C1 segment of cervical spinal cord (tissue), 14 donors: ENCODE data around the gene KLHL29.

ENCODE experiments used
- DNase-seq, 14 donors: peaks; one replicate each; lab custom pipeline; 2025; lab: John Stamatoyannopoulos, UW

The KLHL29 gene

DNA sequence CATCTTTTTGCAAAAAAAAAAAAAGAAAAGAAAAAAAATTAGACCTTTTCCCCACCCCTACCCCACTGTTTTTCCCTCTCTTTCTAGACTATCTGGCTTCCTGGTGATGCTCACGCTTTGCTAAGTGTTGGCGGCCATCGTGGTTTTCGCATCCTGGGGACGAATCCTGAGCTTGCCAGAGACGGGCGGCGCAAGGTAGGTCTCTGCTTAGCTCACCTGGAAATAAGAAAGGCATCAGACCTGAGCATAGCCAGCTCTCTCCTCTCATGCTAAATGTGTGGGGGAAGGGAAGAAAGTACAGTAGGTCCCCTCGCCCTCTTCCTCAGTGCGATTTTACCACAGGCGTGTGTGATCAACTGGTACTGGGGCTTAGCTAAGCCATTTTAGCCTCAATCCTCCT, 90.5 kb downstream of the KLHL29 start:
- no peak for DNase-seq

DNA sequence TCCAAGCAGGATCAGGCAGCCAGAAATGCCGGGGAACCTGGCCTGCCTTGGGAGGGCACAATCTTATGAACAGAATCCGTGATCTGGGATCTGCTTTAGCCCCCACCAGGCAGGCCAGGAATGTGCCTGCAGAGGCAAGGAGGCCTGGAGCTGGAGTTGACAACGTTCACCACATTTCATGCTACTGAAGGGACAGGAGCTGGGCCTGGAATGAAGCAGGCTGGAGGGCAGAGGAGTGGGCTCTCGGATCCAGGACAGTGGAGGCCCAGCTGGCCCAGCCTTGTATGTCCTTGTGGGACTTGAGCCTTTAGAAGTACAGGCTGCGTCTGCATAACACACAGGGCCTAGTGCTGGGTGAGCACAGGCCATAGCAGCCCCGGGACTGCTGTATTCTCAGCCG, 91.8 kb downstream of the KLHL29 start:
- DNase-seq = no peak

DNA sequence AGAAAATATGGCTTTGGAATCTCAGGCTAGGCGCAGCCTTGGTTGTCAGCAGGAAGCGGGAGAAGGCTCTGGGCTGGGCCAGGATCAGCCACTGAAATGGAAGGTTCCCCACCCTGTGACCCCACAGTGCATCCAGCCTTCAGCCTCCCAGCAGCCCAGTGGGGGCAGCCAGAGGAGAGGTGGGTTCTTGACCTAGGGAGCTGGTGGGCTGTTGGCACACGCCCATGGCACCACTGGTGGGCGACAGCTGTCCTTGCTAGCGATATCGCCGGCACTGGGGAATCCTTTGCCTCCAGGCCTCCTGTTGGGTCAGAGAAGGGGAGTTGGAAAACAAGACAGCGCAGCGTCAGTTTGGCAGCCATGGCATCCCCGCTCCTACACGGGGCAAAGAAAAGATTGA, 92.4 kb downstream of the KLHL29 start:
- DNase-seq = no peak

DNA sequence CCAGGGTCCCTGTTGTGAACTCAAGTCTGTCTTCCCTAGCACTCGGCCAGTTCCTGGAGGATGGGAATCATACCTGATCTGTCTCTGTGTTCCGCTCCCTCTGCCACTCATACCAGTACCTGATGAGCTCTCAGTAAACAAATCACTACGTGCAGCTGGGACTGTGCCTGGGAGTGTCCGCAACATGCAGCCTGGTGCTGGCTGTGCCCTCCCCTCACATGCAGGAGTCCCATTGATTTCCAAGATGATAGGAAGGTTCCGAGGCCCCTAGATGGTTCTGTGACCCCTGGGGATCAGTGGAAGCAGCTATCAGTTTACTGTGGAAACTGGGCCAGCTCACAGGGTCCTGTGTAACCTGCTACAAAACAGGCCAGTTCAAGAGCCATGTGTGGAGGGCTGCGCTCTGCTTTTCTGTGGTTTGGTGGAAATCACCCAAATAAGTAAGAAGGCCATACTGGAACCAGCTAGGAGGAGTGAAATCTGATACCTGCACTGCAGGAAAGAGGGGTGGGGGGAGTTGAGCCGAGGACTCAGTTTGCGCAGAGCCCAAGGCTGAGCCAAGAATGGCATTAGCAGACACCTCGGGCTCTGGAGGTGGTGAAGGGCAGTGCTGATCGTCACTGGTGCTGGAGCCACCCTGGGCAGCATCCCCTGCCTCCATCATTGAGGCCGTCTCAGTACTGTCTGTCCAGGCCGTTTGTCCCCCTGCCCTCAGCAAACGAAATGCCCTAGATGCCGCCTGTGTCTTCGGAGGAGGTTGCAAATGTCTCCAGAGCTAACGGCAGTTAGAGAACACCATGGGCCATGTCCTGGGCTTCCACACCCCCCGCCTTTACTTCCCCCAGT, 93.3 kb downstream of the KLHL29 start:
- DNase-seq = no peak

DNA sequence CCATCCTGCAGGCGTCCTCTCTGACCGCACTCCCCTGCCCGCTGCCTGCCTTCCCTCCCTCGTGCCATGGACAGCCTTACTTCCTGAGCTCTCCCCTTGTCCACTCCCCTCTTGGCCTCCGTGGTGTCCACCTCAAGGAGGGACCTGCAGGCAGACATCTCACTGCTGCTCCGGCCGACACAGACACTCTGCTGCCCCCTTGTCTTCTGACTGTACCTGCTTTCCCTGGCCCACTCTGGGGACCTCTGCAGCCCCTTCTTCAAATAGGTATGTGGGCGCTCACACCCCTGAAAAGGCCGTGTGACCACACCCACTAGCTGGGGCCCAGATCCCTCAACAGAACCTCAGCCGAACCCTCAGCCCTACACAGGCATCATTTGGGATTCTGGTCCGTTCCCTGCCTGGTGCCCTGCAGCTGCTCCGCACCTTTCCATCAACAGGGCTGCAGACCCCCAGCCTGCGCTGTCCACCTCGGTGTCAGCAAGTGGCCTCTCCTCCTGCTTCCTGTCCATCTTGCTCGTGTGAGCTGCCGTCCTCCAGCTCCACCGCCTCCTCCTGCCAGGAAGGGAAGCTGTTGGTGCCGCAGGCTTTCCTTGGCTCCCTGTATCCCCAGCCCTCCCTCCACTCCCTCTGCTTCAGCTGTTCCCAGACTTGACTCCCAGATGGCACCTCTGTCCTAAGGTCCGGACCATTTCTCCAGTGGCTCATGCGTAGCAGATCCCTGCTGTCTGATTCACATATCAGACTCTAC, 94.1 kb downstream of the KLHL29 start:
- no peak for DNase-seq

DNA sequence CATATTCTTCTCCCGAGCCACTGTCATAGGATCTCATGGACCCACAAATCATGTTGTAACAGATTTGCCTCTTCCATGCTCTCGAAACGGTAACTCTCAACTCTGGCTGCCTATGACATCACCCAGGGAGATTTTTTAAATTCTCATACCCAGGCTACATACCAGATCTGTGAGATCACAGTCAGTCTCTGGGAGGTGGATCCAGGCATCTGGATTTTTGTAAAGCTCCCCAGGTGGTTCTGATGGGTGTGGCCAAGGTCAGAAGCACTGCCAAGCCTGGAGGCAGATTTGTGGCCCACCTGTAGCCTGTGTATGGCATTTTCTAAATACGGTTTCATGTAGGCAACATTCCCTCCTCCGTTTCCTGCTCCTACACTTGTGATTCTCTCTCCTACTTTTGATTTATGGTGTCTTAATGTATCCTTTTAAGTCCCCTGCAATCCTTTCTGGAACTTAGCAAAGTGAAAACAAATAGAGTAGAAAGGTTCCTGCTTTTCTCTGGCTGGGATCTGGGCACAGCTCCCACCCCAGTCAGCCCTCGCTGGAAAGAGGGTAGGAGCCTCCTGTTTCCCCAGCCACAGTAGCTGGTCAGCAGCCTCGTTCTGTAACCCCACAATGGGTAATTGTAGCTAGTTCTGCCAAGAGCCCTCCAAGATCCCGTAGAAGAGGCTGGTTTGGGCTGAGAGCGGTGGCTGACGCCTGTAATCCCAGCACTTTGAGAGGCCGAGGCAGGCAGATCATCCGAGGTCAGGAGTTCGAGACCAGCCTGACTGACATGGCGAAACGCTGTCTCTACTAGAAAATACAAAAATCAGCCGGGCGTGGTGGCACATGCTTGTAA, 96.2 kb downstream of the KLHL29 start:
- no peak for DNase-seq

DNA sequence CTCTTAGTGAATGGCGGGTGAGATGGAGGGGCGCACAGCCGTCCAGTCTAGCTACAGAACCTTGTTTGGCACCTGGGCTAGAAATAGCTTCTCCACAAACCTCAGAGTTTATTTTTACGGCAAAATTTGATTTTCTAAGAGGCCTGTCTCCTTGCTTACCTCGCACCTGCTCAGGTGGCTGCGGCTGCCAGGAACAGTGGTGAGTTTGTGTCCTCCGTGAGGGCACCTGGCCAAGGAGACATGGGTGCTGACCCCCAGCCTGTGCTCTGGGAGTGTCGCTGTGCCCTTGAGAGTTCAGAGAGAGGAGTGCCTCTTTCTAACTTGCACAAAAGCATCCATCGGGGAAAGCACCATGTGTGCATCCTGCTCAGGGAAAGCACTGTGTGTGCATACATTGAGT, 97.2 kb downstream of the KLHL29 start:
- no peak for DNase-seq

DNA sequence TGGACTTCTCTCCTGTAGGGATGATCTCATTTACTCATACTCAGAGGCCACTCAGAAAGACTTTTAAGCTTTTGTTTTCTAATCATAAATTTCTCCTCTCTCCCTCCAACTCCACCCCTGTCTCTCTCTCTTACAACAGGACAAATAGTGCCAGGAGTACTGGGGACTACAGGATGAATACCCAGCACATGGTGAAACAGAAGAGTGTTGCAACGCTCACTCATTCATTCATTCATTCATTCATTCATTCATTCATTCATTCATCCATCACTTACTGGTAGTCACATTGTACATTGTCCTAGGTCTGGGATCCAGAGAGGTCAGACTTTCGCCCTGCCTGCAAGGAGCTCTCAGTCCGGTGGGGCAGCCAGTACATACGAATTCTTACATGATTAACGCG, 97.6 kb downstream of the KLHL29 start:
- DNase-seq = no peak

DNA sequence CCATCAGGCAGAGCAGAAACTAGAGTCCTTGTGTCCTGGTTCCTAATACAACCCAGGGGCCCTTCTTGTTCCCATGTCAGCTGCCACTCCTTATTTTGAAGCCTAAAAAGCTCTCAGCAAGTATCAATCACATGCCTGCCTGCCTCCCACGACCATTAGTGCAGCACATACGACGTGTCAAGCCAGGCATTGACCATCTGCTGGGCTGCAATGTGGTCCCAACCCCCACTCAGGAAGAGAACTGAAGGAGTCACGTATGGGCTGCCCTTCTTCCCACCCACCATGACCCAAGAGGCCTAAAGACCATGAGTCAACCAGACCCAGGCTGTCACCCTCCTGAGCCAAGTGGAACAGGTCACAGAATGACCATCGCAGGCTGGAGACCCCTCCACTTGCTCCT, 98.8 kb downstream of the KLHL29 start:
- no peak for DNase-seq

DNA sequence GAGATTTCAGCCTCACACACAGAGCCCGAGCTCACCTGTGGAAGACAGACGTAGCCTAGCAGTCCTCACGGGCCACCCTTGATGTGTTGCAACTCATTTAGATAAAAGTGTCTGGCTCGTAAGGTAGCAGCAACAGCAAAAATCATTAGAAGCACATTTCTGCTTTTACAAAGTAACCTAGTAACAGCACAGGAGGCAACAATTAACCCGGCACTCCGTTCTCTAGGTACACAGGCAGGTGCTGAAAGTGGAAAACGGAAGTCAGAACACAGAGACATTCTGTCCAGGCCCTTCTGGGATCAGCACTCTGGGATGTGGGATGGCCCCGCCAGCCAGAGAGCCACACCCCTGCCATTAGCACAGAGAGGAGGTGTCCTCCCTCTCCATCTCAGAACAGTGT, 99.3 kb downstream of the KLHL29 start:
- DNase-seq = no peak

DNA sequence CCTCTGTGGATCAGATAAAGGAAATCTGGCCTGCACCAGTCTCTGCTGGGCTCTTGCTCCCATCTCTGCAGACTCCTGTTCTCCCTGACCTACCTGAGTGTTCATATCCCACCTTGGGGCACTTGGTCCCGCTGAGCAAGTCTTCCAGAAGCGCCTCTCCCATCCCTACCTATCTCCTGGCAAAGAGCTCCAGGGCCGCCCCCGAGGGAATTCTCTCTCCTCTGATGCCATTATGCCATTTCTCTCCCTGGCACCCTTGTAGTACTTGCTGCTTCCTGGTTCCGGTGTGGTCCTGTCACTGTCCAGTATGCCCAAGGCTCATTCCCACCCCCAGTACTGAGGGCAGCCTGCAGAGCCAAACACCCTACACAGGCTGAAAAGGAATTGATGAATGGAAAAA, 99.8 kb downstream of the KLHL29 start:
- DNase-seq = no peak

DNA sequence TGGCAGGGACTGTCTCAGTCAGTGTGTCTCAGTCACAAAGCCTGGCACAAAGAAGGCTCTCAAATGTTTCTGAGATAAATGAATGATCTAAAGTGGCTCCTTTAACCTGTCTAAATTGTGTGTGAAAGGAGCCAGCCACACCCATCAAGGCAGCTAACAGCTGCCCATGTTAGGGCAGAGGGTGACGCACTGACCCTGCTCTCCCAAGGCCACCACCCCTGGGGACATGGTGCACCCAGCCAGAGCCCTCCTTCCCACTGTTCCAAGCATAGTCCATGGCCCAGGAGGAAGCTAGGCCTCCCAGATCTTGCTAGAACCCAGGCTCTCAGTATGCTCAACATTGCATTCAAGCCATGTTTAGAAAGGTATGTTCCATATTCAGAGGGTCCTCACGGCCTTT, 100.3 kb downstream of the KLHL29 start:
- DNase-seq = no peak

DNA sequence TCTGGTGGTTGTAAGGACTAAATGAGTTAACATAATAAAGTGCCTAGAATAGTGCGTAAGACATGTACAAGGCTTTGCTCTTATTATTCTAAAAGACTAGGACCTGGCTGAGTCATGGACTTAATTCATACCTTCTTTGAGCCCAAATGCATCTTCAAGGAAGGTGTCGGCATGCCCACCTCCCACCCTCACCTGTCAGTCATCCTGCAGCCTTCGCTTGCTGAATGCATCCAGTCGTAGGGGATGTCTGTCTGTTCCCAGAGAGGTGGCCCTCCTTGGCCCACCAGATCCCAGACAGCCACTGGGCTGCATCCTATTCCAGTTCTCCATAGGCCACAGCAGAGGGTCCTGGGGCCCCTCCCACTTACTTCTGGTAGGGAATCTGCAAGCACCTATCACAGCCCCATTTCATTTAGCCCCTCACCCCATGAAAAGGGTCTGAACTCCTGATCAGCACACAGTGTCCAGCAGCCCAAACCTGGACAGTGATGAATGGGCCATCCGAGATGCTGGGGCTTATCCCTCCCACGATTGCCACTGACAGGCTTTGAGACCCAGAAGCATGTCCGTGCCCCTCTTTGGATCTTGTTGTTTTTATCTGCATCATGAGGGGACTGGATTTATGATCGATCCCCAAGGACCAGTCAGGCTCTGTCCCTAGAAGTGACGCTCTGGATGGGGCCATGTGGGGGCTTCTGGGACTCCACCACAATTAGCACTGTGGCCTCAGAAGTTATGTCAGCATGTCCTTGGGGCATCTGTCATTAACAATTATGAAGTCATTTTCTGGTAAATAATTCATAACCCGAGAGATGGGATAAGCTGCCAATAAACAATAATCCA, 101.1 kb downstream of the KLHL29 start:
- DNase-seq = no peak

DNA sequence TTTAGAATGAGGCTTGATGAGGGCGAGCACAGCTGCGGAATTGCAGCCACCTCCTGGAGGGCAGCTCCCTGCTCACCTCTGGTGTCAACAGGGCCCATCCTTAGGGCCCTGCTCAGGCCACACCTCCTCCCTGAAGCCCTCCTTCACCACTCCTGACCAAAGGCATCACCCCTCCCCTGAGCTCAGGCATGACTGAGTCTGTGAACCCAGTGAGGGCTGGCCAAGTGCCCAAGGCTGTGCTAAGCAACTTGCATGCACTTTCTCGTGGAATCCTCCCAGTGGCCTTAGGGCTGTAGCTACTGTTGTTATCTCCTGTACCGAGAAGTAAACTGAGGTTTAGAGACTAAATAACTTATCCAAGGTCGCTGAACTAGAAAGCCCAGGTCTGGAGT, 101.7 kb downstream of the KLHL29 start:
- no peak for DNase-seq

DNA sequence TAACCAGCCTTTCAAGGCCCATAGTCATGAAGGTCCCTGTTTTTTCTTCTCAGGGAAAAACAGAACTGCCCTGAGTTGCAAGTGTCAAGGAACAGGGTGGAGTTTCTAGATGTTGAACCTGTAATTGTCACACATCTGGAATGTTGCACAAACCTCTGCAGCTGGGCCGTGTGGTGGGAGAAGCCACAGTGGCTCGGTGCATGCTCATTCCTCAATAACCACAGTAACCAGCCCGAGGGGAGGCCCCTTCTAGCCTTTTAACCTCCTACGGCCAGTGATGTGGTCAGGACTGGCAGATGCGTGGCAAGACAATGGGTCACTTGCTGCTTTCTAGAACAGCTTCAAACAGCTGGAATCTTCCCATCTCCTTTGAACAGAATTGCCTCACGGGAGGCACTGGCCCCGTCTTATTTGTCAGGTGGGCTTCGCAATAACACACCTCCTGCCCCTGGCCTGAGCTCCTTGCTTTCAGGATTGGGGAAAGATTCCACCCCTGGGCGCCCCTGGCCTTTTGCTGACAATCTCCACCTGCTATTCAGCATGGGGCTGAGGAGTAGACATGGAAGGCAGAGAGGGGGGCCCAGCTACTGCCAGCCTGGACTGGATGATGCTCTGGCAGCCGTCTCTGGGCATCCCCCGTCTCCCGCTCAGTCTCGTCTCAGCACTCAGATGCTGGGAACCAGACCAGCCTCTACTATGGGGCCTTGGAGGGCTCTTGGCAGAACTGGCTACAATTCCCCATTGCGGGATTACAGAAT, 102.9 kb downstream of the KLHL29 start:
- DNase-seq = no peak

DNA sequence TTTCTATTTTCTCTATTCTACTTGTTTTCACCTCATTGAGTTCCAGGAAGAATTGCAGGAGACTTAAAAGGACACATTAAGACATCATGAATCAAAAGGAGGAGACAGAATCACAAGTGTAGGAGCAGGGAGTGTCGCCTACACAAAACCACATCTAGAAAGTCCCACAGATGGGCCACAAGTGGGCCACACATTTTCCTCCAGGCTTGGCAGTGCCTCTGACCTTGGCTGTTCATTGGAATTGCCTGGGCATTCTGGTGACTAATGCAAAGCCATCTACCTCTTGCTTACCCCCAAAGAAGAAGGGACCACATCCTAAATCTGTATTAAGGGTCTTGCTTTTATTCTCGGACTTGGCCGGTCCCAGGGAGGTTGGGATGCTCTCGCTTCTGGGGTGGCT, 103.6 kb downstream of the KLHL29 start:
- DNase-seq = no peak

DNA sequence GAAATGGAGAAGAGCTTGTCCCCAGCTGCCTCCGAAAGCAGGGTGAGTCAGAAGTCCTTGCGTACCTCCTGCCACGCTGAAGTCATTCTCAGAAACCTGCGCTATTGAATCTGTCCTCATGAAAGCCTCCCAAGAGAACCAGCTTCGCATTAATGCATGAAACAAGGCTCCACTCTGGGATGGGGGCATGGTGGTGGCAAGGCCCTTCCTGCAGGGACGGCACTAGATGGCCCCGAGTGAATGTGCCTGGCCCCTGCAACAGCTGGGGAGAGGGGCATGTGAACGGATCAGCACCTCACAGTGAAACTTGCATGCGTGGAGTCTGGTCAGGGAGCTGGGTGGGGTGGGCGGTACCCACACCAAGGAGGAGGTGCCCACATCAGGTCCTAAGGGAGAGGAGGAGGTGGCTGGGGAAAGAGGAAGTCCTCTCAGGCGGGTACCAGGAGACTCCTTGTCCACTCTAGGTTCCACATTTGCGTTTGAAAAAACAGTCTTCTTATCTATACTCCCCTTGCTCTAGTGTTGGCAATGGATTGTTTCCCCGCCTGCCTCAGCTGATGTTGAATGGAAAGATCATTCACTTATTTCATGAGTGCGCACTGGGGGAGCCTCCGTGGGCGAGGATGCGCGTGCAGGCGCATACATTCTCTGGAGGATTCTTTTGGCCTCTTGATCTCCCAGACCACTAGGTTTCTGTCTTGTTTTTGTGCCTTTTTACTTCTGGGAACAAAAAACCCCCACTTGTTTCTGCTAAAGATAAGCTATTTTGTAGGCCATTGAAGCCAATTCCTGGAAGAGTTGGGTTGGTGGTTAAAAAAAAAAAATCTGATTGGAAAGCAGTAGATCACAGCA, 104.7 kb downstream of the KLHL29 start:
- DNase-seq = no peak

DNA sequence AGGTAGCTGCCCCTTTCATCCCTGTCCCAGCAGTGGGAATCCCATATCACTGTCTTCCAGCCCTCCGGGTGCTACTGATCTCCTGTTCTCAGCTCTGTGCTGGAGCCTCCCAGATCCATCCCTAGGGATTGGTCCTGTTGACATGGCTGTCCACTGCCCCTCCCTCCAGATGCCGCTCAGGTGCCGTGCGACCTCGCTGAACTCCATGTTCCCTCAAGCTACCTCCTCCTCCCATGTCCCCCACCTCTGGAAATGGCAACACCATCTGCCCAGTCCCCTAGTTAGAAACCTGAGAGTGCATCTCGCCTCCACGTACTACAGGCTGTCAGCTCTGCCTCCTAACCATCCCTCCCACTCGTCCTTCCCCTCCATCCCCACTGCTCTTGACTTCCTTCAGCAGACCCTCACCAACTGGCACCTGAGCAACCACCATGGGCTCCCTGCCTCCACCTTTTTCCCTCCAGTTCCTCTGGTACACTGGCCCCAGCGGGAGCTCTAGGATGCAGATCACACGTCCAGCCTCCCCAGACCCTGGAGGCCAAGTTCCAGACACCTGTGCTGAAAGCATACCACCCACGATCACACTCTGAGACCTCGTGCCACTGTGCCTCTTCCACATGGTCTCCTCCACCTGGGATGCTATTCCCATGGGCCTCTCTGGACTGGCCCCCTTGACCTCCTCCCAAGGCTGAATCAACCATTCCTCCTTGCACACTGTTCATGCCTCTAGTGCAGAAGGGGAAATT, 106.8 kb downstream of the KLHL29 start:
- no peak for DNase-seq

DNA sequence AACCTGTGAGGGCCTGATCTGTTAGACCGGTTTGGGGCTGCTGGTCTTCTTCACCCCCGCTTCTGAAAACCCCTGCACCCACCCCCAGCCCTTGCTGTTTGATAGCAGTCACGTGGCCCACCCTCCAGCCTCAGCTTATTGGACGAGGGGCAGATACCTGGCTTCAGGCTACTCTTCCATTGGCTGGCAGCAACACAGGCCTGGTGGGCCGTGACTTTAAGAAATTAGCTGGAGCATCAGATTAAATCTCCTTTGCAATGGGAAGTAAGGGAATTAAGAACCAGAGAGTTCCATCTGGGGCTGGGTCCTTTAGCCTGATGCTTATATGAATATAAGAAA, 107.3 kb downstream of the KLHL29 start:
- DNase-seq = no peak
